SK-N-SH (cell line): ENCODE results near the gene FZD1. TPM values are rescaled to one million over a fixed set of nuclear protein-coding genes. Genes with fewer than 3 reads are reported as not detected.

Experiments used
- CTCF ChIA-PET: fragments of 300-600, 350-600 bp; formaldehyde crosslinking; extraction: SDS; loops from one replicate; lab custom pipeline; 2021; lab: Yijun Ruan, JAX
- POLR2A ChIA-PET: fragments of 350-600 bp; sonication (Branson Sonifier 250); formaldehyde crosslinking; extraction: SDS; loops from one replicate; lab custom pipeline; 2020; ENCODE audit warnings: antibody characterized with exemption, inconsistent platforms; lab: Yijun Ruan, JAX
- DNase-seq: peaks from one replicate; pipeline ENCODE4 v3.0.0; 2012
- H2AFZ ChIP-seq: fragments of 200-600 bp; sonication (generic); 2 replicates; pipeline ENCODE4 v1.8.1; 2016; ENCODE audit warnings: antibody characterized with exemption, mild to moderate bottlenecking, low read depth
- H3F3A ChIP-seq: fragments of 200-600 bp; sonication (generic); replicated peaks from 2 replicates; pipeline ENCODE3; 2016; ENCODE audit warnings: antibody characterized with exemption, mild to moderate bottlenecking; ENCODE audit not compliant: insufficient read depth
- H3K27ac ChIP-seq, 2 experiments: fragments of 200-500 bp in 1 of 2; fragments of 200-600 bp in 1 of 2; sonication (Bioruptor generic) in 1 of 2; sonication (generic), shearing (Covaris generic) in 1 of 2; 2 replicates each; pipeline versions ENCODE4 v1.5.1 to v1.6.1; 2014 to 2016; ENCODE audit warnings: low read depth in 2 of 2, inconsistent platforms in 1 of 2, low read length in 1 of 2, mild to moderate bottlenecking in 1 of 2, mixed read lengths in 1 of 2
- H3K27me3 ChIP-seq: fragments of 200-600 bp; sonication (generic), shearing (Covaris generic); 2 replicates; pipeline ENCODE4 v1.6.1; 2016; ENCODE audit warnings: mixed run types; ENCODE audit not compliant: insufficient read depth
- H3K36me3 ChIP-seq, 2 experiments: fragments of 200-500 bp in 1 of 2; fragments of 200-600 bp in 1 of 2; sonication (Bioruptor generic) in 1 of 2; sonication (generic) in 1 of 2; replicated peaks in 1 of 2; 2 replicates each; pipeline versions ENCODE3 to v1.5.1; 2014 to 2016; ENCODE audit warnings: low read length in 1 of 2, mild to moderate bottlenecking in 1 of 2; ENCODE audit not compliant: insufficient read depth in 2 of 2, control insufficient read depth in 1 of 2
- H3K4me1 ChIP-seq, 2 experiments: fragments of 200-500 bp in 1 of 2; fragments of 200-600 bp in 1 of 2; sonication (Bioruptor generic) in 1 of 2; sonication (generic), shearing (Covaris generic) in 1 of 2; 2 replicates each; pipeline versions ENCODE4 v1.5.1 to v1.6.1; 2014 to 2016; ENCODE audit warnings: low read depth in 1 of 2, low read length in 1 of 2, mixed run types in 1 of 2; ENCODE audit not compliant: insufficient read depth in 2 of 2, control insufficient read depth in 1 of 2
- H3K4me2 ChIP-seq: fragments of 200-600 bp; sonication (generic), shearing (Covaris generic); 2 replicates; pipeline ENCODE4 v1.6.1; 2017; ENCODE audit warnings: mixed run types
- H3K4me3 ChIP-seq, 2 experiments: fragments of 200-500 bp in 1 of 2; fragments of 200-600 bp in 1 of 2; sonication (Bioruptor generic) in 1 of 2; sonication (generic), shearing (Covaris generic) in 1 of 2; 2 replicates each; pipeline versions ENCODE4 v1.5.1 to v1.8.1; 2014 to 2016; ENCODE audit warnings: low read depth in 2 of 2, inconsistent platforms in 1 of 2, low read length in 1 of 2, mild to moderate bottlenecking in 1 of 2, mixed read lengths in 1 of 2, moderate library complexity in 1 of 2
- H3K79me2 ChIP-seq: fragments of 200-600 bp; sonication (generic); 2 replicates; pipeline ENCODE4 v1.8.1; 2017; ENCODE audit warnings: mild to moderate bottlenecking; ENCODE audit not compliant: insufficient read depth
- H3K9ac ChIP-seq: fragments of 200-600 bp; sonication (generic); 2 replicates; pipeline ENCODE4 v1.6.1; 2017; ENCODE audit warnings: mixed run types
- H3K9me2 ChIP-seq: fragments of 200-600 bp; sonication (generic); 2 replicates; pipeline ENCODE4 v1.6.1; 2017; ENCODE audit warnings: mixed run types
- H3K9me3 ChIP-seq: fragments of 200-600 bp; sonication (generic); 2 replicates; pipeline ENCODE4 v1.6.1; 2017; ENCODE audit warnings: mixed run types, mild to moderate bottlenecking, moderate library complexity
- H4K20me1 ChIP-seq: fragments of 200-600 bp; sonication (generic); 2 replicates; pipeline ENCODE4 v1.6.1; 2017; ENCODE audit warnings: mild to moderate bottlenecking, mixed run types; ENCODE audit not compliant: insufficient read depth
- CTCF ChIP-seq: fragments of 200-600 bp; sonication (generic); IDR thresholded peaks from 2 replicates; pipeline ENCODE4 v1.6.1; 2017; ENCODE audit warnings: antibody characterized with exemption, mild to moderate bottlenecking, moderate library complexity
- ELF1 ChIP-seq: IDR thresholded peaks from 2 replicates; pipeline ENCODE4 v1.4.0; 2012
- EZH2phosphoT487 ChIP-seq: fragments of 200-600 bp; sonication (generic); IDR thresholded peaks from 2 replicates; pipeline ENCODE4 v1.6.1; 2017; ENCODE audit warnings: low read depth, mixed run types, mild to moderate bottlenecking, antibody characterized with exemption, moderate library complexity, borderline replicate concordance
- FOSL2 ChIP-seq: IDR thresholded peaks from 2 replicates; pipeline ENCODE4 v1.4.0; 2012; ENCODE audit warnings: low read depth, mild to moderate bottlenecking, moderate library complexity, borderline replicate concordance
- FOXJ3 ChIP-seq: sonication (generic); formaldehyde crosslinking; IDR thresholded peaks from 2 replicates; pipeline ENCODE4 v1.5.1; 2020; ENCODE audit warnings: mild to moderate bottlenecking, missing genetic modification reagents
- FOXM1 ChIP-seq: IDR thresholded peaks from 2 replicates; pipeline ENCODE4 v1.4.0; 2012; ENCODE audit warnings: low read depth, mild to moderate bottlenecking
- GABPA ChIP-seq: IDR thresholded peaks from 2 replicates; pipeline ENCODE4 v1.4.0; 2012; ENCODE audit warnings: low read depth, mild to moderate bottlenecking
- IRF3 ChIP-seq: fragments of 150-350 bp; IDR thresholded peaks from 2 replicates; pipeline ENCODE4 v1.6.1; 2016; ENCODE audit warnings: mild to moderate bottlenecking, low read depth, low read length
- JUND ChIP-seq: IDR thresholded peaks from 2 replicates; pipeline ENCODE4 v1.4.0; 2012
- MAX ChIP-seq: IDR thresholded peaks from 2 replicates; pipeline ENCODE4 v1.4.0; 2012; ENCODE audit warnings: low read depth
- MEF2A ChIP-seq: IDR thresholded peaks from 2 replicates; pipeline ENCODE4 v1.4.0; 2012; ENCODE audit warnings: low read depth, borderline replicate concordance
- NFIC ChIP-seq: IDR thresholded peaks from 2 replicates; pipeline ENCODE4 v1.4.0; 2012; ENCODE audit warnings: borderline replicate concordance
- NRF1 ChIP-seq: IDR thresholded peaks from 2 replicates; pipeline ENCODE4 v1.6.1; 2012; ENCODE audit warnings: low read depth, mild to moderate bottlenecking, low read length
- RCOR1 ChIP-seq: fragments of 150-350 bp; IDR thresholded peaks from 2 replicates; pipeline ENCODE4 v1.6.1; 2017; ENCODE audit warnings: antibody characterized with exemption, low read length
- RXRA ChIP-seq: IDR thresholded peaks from 2 replicates; pipeline ENCODE4 v1.4.0; 2012; ENCODE audit warnings: low read depth, mild to moderate bottlenecking, borderline replicate concordance
- SMC3 ChIP-seq: IDR thresholded peaks from 2 replicates; pipeline ENCODE4 v1.6.1; 2012; ENCODE audit warnings: low read depth, low read length, improper control_type of control experiment
- TAF1 ChIP-seq: IDR thresholded peaks from 2 replicates; pipeline ENCODE4 v1.6.1; 2012; ENCODE audit warnings: low read depth, mild to moderate bottlenecking, low read length, moderate library complexity, borderline replicate concordance
- USF1 ChIP-seq: IDR thresholded peaks from 2 replicates; pipeline ENCODE4 v1.4.0; 2012; ENCODE audit warnings: low read depth, borderline replicate concordance
- YY1 ChIP-seq: IDR thresholded peaks from 2 replicates; pipeline ENCODE4 v1.4.0; 2012; ENCODE audit warnings: low read depth, mild to moderate bottlenecking
- WGBS: methylation state at CpG from one replicate; pipeline ENCODE4 v1.1.6; 2017; ENCODE audit warnings: low lambda C conversion rate; 5-methylcytosine and 5-hydroxymethylcytosine counted together
- polyA plus RNA-seq, 3 experiments: library from polyadenylated mRNA; depleted of rRNA; stranded (reverse); fragments of >200 nt; gene quantifications; 2 replicates each; pipeline ENCODE4 v1.2.3, GENCODE V29; 2012

Gene FZD1
- polyA plus RNA-seq, 1 of the 3 experiments (the other 2 are of a cell fraction) = 3.8 TPM

- no peaks in the 10 kb centered on the region for H3K79me2 ChIP-seq
- no peak overlapping the region for H3K9ac ChIP-seq
- no peaks in the 10 kb centered on the region for H3K9me3 ChIP-seq
- H2AFZ ChIP-seq = no peak overlapping the region
- no peaks in the 10 kb centered on the region for H4K20me1 ChIP-seq
- H3F3A ChIP-seq = no peaks in the 10 kb centered on the region
- ChIA-PET POLR2A (no interaction called here), CTCF (interaction anchor here (0.7 to 1.4 kb wide), 4 partner anchors 16 to 596 kb away, joined by 3 read pairs; no protein-coding TSS in a partner anchor)
- TF ChIP-seq MEF2A = no peak
- no peak for TF ChIP-seq RCOR1
- TF ChIP-seq ELF1 = no peak
- TF ChIP-seq GABPA = no peak
- TF ChIP-seq YY1 = no peak
- no peak for TF ChIP-seq NRF1
- no peak for TF ChIP-seq SMC3
- no peak for TF ChIP-seq TAF1
- TF ChIP-seq CTCF = no peak
- no peak for TF ChIP-seq RXRA
- TF ChIP-seq FOXM1 = no peak
- no peak overlapping the region for H3K4me3 ChIP-seq
- WGBS = 72% methylated on average over 8 of the region's 8 CpGs
- H3K9me2 ChIP-seq = no peaks in the 10 kb centered on the region
- H3K36me3 ChIP-seq = no peaks in the 10 kb centered on the region
- peaks cover 3 to 15% of the 10 kb centered on the region in 2 experiments; a peak in 2 of 4 replicates for H3K4me1 ChIP-seq
- no peak for DNase-seq
- H3K27me3 ChIP-seq = no peaks in the 10 kb centered on the region
- no peak overlapping the region for H3K4me2 ChIP-seq
- no peak overlapping the region for H3K27ac ChIP-seq
Observed at GRCh38 chr7:91233212-91233611, 31.0 kb upstream of the FZD1 start.

GRCh38 chr7:91235211-91235832 lies 28.9 kb upstream of the FZD1 start:
- POLR2A ChIA-PET = no interaction called here
- H3K9me2 ChIP-seq = no peaks in the 10 kb centered on the region
- H3K27me3 ChIP-seq = no peaks in the 10 kb centered on the region
- H3K36me3 ChIP-seq = no peaks in the 10 kb centered on the region
- H3K9me3 ChIP-seq = no peaks in the 10 kb centered on the region
- no peaks in the 10 kb centered on the region for H3F3A ChIP-seq
- DNase-seq = no peak
- H3K79me2 ChIP-seq = no peaks in the 10 kb centered on the region
- no peak overlapping the region for H3K9ac ChIP-seq
- no peak overlapping the region for H3K4me3 ChIP-seq
- no peak overlapping the region for H3K27ac ChIP-seq
- WGBS = 82% methylated on average over 6 of the region's 6 CpGs
- peaks cover 5% of the 10 kb centered on the region in 2 experiments; a peak in 1 of 4 replicates for H3K4me1 ChIP-seq
- H3K4me2 ChIP-seq = no peak overlapping the region
- no peak for TF ChIP-seq EZH2phosphoT487
- no peak for TF ChIP-seq MAX
- no peak for TF ChIP-seq FOXJ3
- TF ChIP-seq USF1 = no peak
- TF ChIP-seq FOSL2 = no peak
- no peak for TF ChIP-seq JUND
- TF ChIP-seq RCOR1 = no peak
- no peak for TF ChIP-seq YY1
- TF ChIP-seq NFIC = no peak
- TF ChIP-seq FOXM1 = no peak
- TF ChIP-seq SMC3 = no peak
- no peak for TF ChIP-seq NRF1
- TF ChIP-seq IRF3 = no peak
- TF ChIP-seq, all 33 proteins: peak for 0
- no peaks in the 10 kb centered on the region for H4K20me1 ChIP-seq
- no peak overlapping the region for H2AFZ ChIP-seq
- CTCF ChIA-PET = interaction anchor here (1.0 kb wide), 1 partner anchor 8 kb away, joined by 3 read pairs; no protein-coding TSS in a partner anchor
